Measurements from ENCODE around the gene SYT17. TPM values are rescaled to one million over a fixed set of nuclear protein-coding genes. Genes with fewer than 3 reads are reported as not detected.

Gene SYT17
- polyA plus RNA-seq (2012; ENCODE audit: insufficient read length, low read depth), result 2.3 TPM

GRCh38 chr16:19167710-19168370, at the start of gene SYT17:
TSS of gene SYT17 (plus strand) at chr16:19168240. CDS start at chr16:19168647, 407 bp downstream.
- no peak for TF ChIP-seq TAF1 (IDR thresholded peaks at IDR 0.05; ENCODE audit: borderline replicate concordance, insufficient read depth, low read length)
- TF ChIP-seq FOXP2 (optimal IDR thresholded peaks at IDR 0.05; ENCODE audit: borderline replicate concordance, extremely low read depth, extremely low read length, insufficient read depth), result peak; percentile 54

- no peak for TF ChIP-seq TAF1 (IDR thresholded peaks at IDR 0.05; ENCODE audit: borderline replicate concordance, insufficient read depth, low read length)
- TF ChIP-seq SIN3A (IDR thresholded peaks at IDR 0.05; ENCODE audit: borderline replicate concordance, insufficient read depth, low read length), result no peak; the same call in 1 of the 2 replicates
These were observed 49.1 kb upstream of the SYT17 start for GRCh38 chr16:19118938-19119431.

- TF ChIP-seq SIN3A (IDR thresholded peaks at IDR 0.05; ENCODE audit: borderline replicate concordance, insufficient read depth, low read length) (peak; percentile 10; the same call in 1 of the 2 replicates), TAF1 (IDR thresholded peaks at IDR 0.05; ENCODE audit: borderline replicate concordance, insufficient read depth, low read length) (no peak), FOXP2 (optimal IDR thresholded peaks at IDR 0.05; ENCODE audit: borderline replicate concordance, extremely low read depth, extremely low read length, insufficient read depth) (no peak), REST (IDR thresholded peaks at IDR 0.05; ENCODE audit: insufficient read depth in 1 of 2, low read depth in 2 of 2, low read length in 2 of 2) (no peak), POLR2AphosphoS5 (IDR thresholded peaks at IDR 0.05; ENCODE audit: low read depth, low read length) (0 out of 2 replicates have a peak, but pooled peaks have one; percentile 13)
These were observed 48.5 kb upstream of the SYT17 start for GRCh38 chr16:19119564-19119963.

GRCh38 chr16:19123535-19124178, 44.4 kb upstream of the SYT17 start:
- TF ChIP-seq POLR2AphosphoS5 (IDR thresholded peaks at IDR 0.05; ENCODE audit: low read depth, low read length) (no peak), TAF1 (IDR thresholded peaks at IDR 0.05; ENCODE audit: borderline replicate concordance, insufficient read depth, low read length) (no peak)

- no peak for TF ChIP-seq SIN3A (IDR thresholded peaks at IDR 0.05; ENCODE audit: borderline replicate concordance, insufficient read depth, low read length)
- no peak for TF ChIP-seq TAF1 (IDR thresholded peaks at IDR 0.05; ENCODE audit: borderline replicate concordance, insufficient read depth, low read length)
- TF ChIP-seq REST (IDR thresholded peaks at IDR 0.05; ENCODE audit: insufficient read depth in 1 of 2, low read depth in 2 of 2, low read length in 2 of 2), result no peak
- no peak for TF ChIP-seq FOXP2 (optimal IDR thresholded peaks at IDR 0.05; ENCODE audit: borderline replicate concordance, extremely low read depth, extremely low read length, insufficient read depth)
- no peak for TF ChIP-seq POLR2AphosphoS5 (IDR thresholded peaks at IDR 0.05; ENCODE audit: low read depth, low read length)
These were observed 41.7 kb upstream of the SYT17 start for GRCh38 chr16:19126300-19126699.

- no peak for TF ChIP-seq POLR2AphosphoS5 (IDR thresholded peaks at IDR 0.05; ENCODE audit: low read depth, low read length)
- TF ChIP-seq FOXP2 (optimal IDR thresholded peaks at IDR 0.05; ENCODE audit: borderline replicate concordance, extremely low read depth, extremely low read length, insufficient read depth), result no peak
- TF ChIP-seq SIN3A (IDR thresholded peaks at IDR 0.05; ENCODE audit: borderline replicate concordance, insufficient read depth, low read length), result no peak
- TF ChIP-seq TAF1 (IDR thresholded peaks at IDR 0.05; ENCODE audit: borderline replicate concordance, insufficient read depth, low read length), result no peak
- no peak for TF ChIP-seq REST (IDR thresholded peaks at IDR 0.05; ENCODE audit: insufficient read depth in 1 of 2, low read depth in 2 of 2, low read length in 2 of 2)
These were observed 40.8 kb upstream of the SYT17 start for GRCh38 chr16:19127205-19127604.
